Uterus (tissue), 2 donors: ENCODE data around the gene LIG1.

ENCODE experiments used
- POLR2A ChIP-seq, 2 donors: fragments of 450-650 bp; IDR thresholded peaks; one replicate each; pipeline ENCODE4 v1.6.1; 2016; ENCODE audit warnings: antibody characterized with exemption in 2 of 2, mild to moderate bottlenecking in 1 of 2, moderate library complexity in 1 of 2
- TF ChIP-seq, protein P1 (sequence below), 4 experiments: fragments of 200-600 bp in 2 of 4; fragments of 450-650 bp in 2 of 4; sonication (generic) in 2 of 4; IDR thresholded peaks; one replicate each; pipeline ENCODE4 v1.5.1; 2016 to 2019; ENCODE audit warnings: antibody characterized with exemption in 4 of 4, mild to moderate bottlenecking in 2 of 4, moderate library complexity in 1 of 4

DNA sequence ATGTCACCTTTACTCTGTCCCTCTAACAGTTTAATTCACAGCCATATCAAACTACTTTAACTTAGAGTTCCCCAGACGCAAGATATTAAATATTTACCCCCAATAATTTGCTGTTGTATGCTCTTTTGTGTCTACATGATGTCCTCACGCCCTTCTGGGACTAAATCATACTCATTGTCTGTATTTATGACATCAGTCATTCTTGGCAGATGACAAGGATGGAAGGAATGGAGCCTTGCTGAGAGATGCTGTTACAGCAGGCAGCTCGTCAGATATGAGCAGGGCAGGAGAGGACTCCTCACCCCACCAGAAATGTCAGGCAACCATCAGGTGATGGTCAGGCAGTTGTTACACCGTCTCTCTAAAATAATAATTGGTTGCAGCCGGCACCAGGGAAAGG is 43.8 kb upstream of the LIG1 start:
- TF ChIP-seq, protein P1, sequence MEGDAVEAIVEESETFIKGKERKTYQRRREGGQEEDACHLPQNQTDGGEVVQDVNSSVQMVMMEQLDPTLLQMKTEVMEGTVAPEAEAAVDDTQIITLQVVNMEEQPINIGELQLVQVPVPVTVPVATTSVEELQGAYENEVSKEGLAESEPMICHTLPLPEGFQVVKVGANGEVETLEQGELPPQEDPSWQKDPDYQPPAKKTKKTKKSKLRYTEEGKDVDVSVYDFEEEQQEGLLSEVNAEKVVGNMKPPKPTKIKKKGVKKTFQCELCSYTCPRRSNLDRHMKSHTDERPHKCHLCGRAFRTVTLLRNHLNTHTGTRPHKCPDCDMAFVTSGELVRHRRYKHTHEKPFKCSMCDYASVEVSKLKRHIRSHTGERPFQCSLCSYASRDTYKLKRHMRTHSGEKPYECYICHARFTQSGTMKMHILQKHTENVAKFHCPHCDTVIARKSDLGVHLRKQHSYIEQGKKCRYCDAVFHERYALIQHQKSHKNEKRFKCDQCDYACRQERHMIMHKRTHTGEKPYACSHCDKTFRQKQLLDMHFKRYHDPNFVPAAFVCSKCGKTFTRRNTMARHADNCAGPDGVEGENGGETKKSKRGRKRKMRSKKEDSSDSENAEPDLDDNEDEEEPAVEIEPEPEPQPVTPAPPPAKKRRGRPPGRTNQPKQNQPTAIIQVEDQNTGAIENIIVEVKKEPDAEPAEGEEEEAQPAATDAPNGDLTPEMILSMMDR (IDR thresholded peaks at IDR 0.05) = no peak
- no peak for TF ChIP-seq POLR2A (IDR thresholded peaks at IDR 0.05)
